H9 (cell line): ENCODE data around the gene HSPA12A. TPM values are rescaled to one million over a fixed set of nuclear protein-coding genes. Genes with fewer than 3 reads are reported as not detected.
A peak's percentile ranks its signal among the peaks of the same experiment; 100 is the strongest.

Experiments used
- DNase-seq: peaks from one replicate; pipeline ENCODE4 v3.0.0-alpha.2; 2017
- H2AFZ ChIP-seq: one replicate; pipeline ENCODE4 v1.6.1; 2013; ENCODE audit warnings: mild to moderate bottlenecking, low read length, control low read depth, moderate library complexity
- H2AK5ac ChIP-seq: 2 replicates; pipeline ENCODE4 v1.6.1; 2013; ENCODE audit warnings: low read length, control low read depth, mixed read lengths; ENCODE audit not compliant: insufficient read length
- H2BK120ac ChIP-seq: one replicate; pipeline ENCODE4 v1.6.1; 2013; ENCODE audit warnings: low read depth, mild to moderate bottlenecking, low read length, control low read depth, inconsistent platforms; ENCODE audit not compliant: poor library complexity, severe bottlenecking
- H2BK12ac ChIP-seq: 2 replicates; pipeline ENCODE4 v1.6.1; 2013; ENCODE audit warnings: low read length, control low read depth, mixed read lengths, low read depth; ENCODE audit not compliant: insufficient read length
- H2BK15ac ChIP-seq: 2 replicates; pipeline ENCODE4 v1.6.1; 2013; ENCODE audit warnings: low read depth, low read length, control low read depth
- H2BK20ac ChIP-seq: one replicate; pipeline ENCODE4 v1.6.1; 2013; ENCODE audit warnings: low read depth, mild to moderate bottlenecking, low read length, control low read depth, inconsistent platforms; ENCODE audit not compliant: poor library complexity, severe bottlenecking
- H2BK5ac ChIP-seq: 2 replicates; pipeline ENCODE4 v1.6.1; 2013; ENCODE audit warnings: low read length, control low read depth, mixed read lengths; ENCODE audit not compliant: insufficient read length
- H3K14ac ChIP-seq: 2 replicates; pipeline ENCODE4 v1.6.1; 2013; ENCODE audit warnings: low read length, control low read depth; ENCODE audit not compliant: insufficient read depth
- H3K18ac ChIP-seq: 2 replicates; pipeline ENCODE4 v1.6.1; 2013; ENCODE audit warnings: low read depth, mild to moderate bottlenecking, mixed read lengths, low read length, control low read depth; ENCODE audit not compliant: insufficient read length
- H3K23ac ChIP-seq: 2 replicates; pipeline ENCODE4 v1.6.1; 2013; ENCODE audit warnings: low read length, control low read depth, mixed read lengths, low read depth; ENCODE audit not compliant: insufficient read length
- H3K23me2 ChIP-seq: 2 replicates; pipeline ENCODE4 v1.6.1; 2013; ENCODE audit warnings: low read depth, mild to moderate bottlenecking, mixed read lengths, low read length, control low read depth; ENCODE audit not compliant: insufficient read length, poor library complexity, severe bottlenecking
- H3K27ac ChIP-seq: 2 replicates; pipeline ENCODE4 v1.5.1; 2013; ENCODE audit warnings: low read length, control low read depth, mixed read lengths, low read depth; ENCODE audit not compliant: insufficient read length
- H3K27me3 ChIP-seq: 2 replicates; pipeline ENCODE4 v1.6.1; 2013; ENCODE audit warnings: low read length, control low read depth, inconsistent platforms; ENCODE audit not compliant: insufficient read depth
- H3K4ac ChIP-seq: 2 replicates; pipeline ENCODE4 v1.6.1; 2013; ENCODE audit warnings: low read depth, mild to moderate bottlenecking, control low read depth, inconsistent platforms, low read length, moderate library complexity
- H3K4me1 ChIP-seq: 2 replicates; pipeline ENCODE4 v1.6.1; 2013; ENCODE audit warnings: low read length, control low read depth, inconsistent platforms; ENCODE audit not compliant: insufficient read depth
- H3K4me2 ChIP-seq: 2 replicates; pipeline ENCODE4 v1.6.1; 2013; ENCODE audit warnings: low read length, control low read depth, mixed read lengths; ENCODE audit not compliant: insufficient read length, insufficient read depth
- H3K56ac ChIP-seq: 2 replicates; pipeline ENCODE4 v1.6.1; 2013; ENCODE audit warnings: low read depth, mild to moderate bottlenecking, mixed read lengths, low read length, control low read depth; ENCODE audit not compliant: insufficient read length
- H3K79me1 ChIP-seq: 2 replicates; pipeline ENCODE4 v1.6.1; 2013; ENCODE audit warnings: low read depth, mild to moderate bottlenecking, moderate library complexity, low read length, control low read depth, inconsistent platforms; ENCODE audit not compliant: insufficient read depth, poor library complexity, severe bottlenecking
- H3K79me2 ChIP-seq: 2 replicates; pipeline ENCODE4 v1.6.1; 2013; ENCODE audit warnings: low read length, control low read depth, inconsistent platforms; ENCODE audit not compliant: insufficient read depth
- H3K9ac ChIP-seq: 2 replicates; pipeline ENCODE4 v1.6.1; 2013; ENCODE audit warnings: low read length, control low read depth, mixed read lengths; ENCODE audit not compliant: insufficient read length; ENCODE audit errors: extremely low read depth
- H3K9me3 ChIP-seq: one replicate; pipeline ENCODE4 v1.6.1; 2013; ENCODE audit warnings: low read depth, low read length, inconsistent platforms; ENCODE audit not compliant: control insufficient read depth
- H3T11ph ChIP-seq: one replicate; pipeline ENCODE4 v1.6.1; 2013; ENCODE audit warnings: mild to moderate bottlenecking, low read length, control low read depth, inconsistent platforms
- H4K20me1 ChIP-seq: one replicate; pipeline ENCODE4 v1.6.1; 2013; ENCODE audit not compliant: control insufficient read depth, insufficient read length, insufficient read depth
- H4K5ac ChIP-seq: 2 replicates; pipeline ENCODE4 v1.6.1; 2013; ENCODE audit warnings: low read depth, mild to moderate bottlenecking, mixed read lengths, low read length, control low read depth; ENCODE audit not compliant: insufficient read length
- H4K8ac ChIP-seq: replicated peaks from 2 replicates; pipeline ENCODE4 v1.6.1; 2013; ENCODE audit warnings: low read length, control low read depth, mixed read lengths, low read depth; ENCODE audit not compliant: insufficient read length
- H4K91ac ChIP-seq: 2 replicates; pipeline ENCODE4 v1.6.1; 2013; ENCODE audit warnings: low read depth, mild to moderate bottlenecking, moderate library complexity, mixed read lengths, low read length, control low read depth; ENCODE audit not compliant: insufficient read length
- H3K27ac Mint-ChIP-seq, 3 experiments: 2 replicates in 2 of 3; 3 replicates in 1 of 3; pipeline ENCODE4 v1.8.0; 2020 to 2021; ENCODE audit warnings: mixed read lengths in 3 of 3, mild to moderate bottlenecking in 1 of 3, moderate library complexity in 1 of 3
- H3K27me3 Mint-ChIP-seq: 2 replicates; pipeline ENCODE4 v1.8.0; 2021; ENCODE audit warnings: low read depth, mild to moderate bottlenecking, moderate library complexity, mixed read lengths
- H3K36me3 Mint-ChIP-seq, 3 experiments: 2 replicates in 2 of 3; 3 replicates in 1 of 3; pipeline ENCODE4 v1.8.0; 2020 to 2021; ENCODE audit warnings: low read depth in 3 of 3, mixed read lengths in 3 of 3; ENCODE audit not compliant: insufficient read depth in 1 of 3
- H3K4me1 Mint-ChIP-seq, 2 experiments: 2 replicates each; pipeline ENCODE4 v1.8.0; 2020; ENCODE audit warnings: mixed read lengths in 2 of 2
- H3K4me3 Mint-ChIP-seq, 2 experiments: 2 replicates in 1 of 2; 3 replicates in 1 of 2; pipeline ENCODE4 v1.8.0; 2020 to 2021; ENCODE audit warnings: mild to moderate bottlenecking in 2 of 2, mixed read lengths in 2 of 2, moderate library complexity in 1 of 2
- H3K9me3 Mint-ChIP-seq, 2 experiments: 2 replicates in 1 of 2; 3 replicates in 1 of 2; pipeline ENCODE4 v1.8.0; 2020; ENCODE audit warnings: mild to moderate bottlenecking in 2 of 2, mixed read lengths in 2 of 2, moderate library complexity in 1 of 2
- CTCF ChIP-seq: fragments of 200-600 bp; sonication (generic); conservative IDR thresholded peaks from 3 replicates; pipeline ENCODE4 v1.8.0; 2021; ENCODE audit warnings: antibody characterized with exemption, mild to moderate bottlenecking
- WGBS: extraction: QIAGEN DNeasy Blood & Tissue Kit; methylation state at CpG from one replicate; pipeline ENCODE4 v1.1.7; 2013; ENCODE audit warnings: missing lambda C conversion rate, low lambda C conversion rate, mixed read lengths; ENCODE audit not compliant: insufficient read length; ENCODE audit errors: extremely low coverage; 5-methylcytosine and 5-hydroxymethylcytosine counted together
- total RNA-seq: library from RNA; stranded (reverse); gene quantifications from 2 replicates; pipeline ENCODE4 v1.2.1, GENCODE V29; 2021

The HSPA12A gene
- total RNA-seq, 1 experiment from 2014 or later = 3.2 TPM

DNA sequence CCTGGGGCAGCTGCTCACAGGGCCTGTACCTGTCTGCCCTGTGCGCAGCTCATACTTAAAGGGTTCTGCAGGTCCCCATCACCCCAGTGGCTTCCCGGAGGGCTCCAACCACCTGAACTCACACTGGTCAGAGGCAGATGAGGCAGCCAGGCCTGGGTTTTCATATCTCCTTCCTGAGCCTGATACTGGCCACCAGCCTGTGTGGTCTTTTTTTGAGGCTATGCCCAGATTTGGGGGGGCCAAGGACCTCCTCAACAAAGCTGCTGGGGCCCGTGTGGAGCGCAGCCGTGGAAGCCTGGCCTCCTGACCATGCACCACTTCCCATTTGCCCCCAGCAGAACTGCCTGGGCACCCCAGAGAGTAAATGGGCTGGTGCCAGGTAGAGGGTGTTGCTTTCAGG lies 95.9 kb downstream of the HSPA12A start:
- no peak for TF ChIP-seq CTCF
- H2AFZ ChIP-seq = no peak overlapping the region
- H3K27ac Mint-ChIP-seq = no peak overlapping the region
- H2AK5ac ChIP-seq = no peak overlapping the region
- H3K56ac ChIP-seq = no peak overlapping the region
- no peak overlapping the region for H4K5ac ChIP-seq
- WGBS = no CpG with 5 or more reads among the region's 5 CpGs
- no peak overlapping the region for H3T11ph ChIP-seq
- no peak overlapping the region for H2BK5ac ChIP-seq
- no peak overlapping the region for H3K9ac ChIP-seq
- peaks cover 3% of the 10 kb centered on the region for H3K27me3 Mint-ChIP-seq
- H3K79me2 ChIP-seq = no peaks in the 10 kb centered on the region
- peaks cover 9 to 11% of the 10 kb centered on the region in 2 experiments for H3K9me3 Mint-ChIP-seq
- no peaks in the 10 kb centered on the region for H3K23me2 ChIP-seq
- H4K20me1 ChIP-seq = no peaks in the 10 kb centered on the region
- H2BK15ac ChIP-seq = no peak overlapping the region
- no peaks in the 10 kb centered on the region for H3K4me1 ChIP-seq
- no peaks in the 10 kb centered on the region for H3K36me3 Mint-ChIP-seq
- no peak overlapping the region for H3K4ac ChIP-seq
- H3K4me3 Mint-ChIP-seq = no peak overlapping the region
- no peaks in the 10 kb centered on the region for H3K9me3 ChIP-seq
- H4K8ac ChIP-seq = no peak overlapping the region
- H2BK12ac ChIP-seq = no peak overlapping the region
- H2BK120ac ChIP-seq = no peak overlapping the region
- H3K79me1 ChIP-seq = no peaks in the 10 kb centered on the region
- no peak overlapping the region for H3K4me2 ChIP-seq
- H3K18ac ChIP-seq = no peak overlapping the region
- no peak overlapping the region for H3K23ac ChIP-seq
- H3K4me1 Mint-ChIP-seq = peaks cover 7 to 11% of the 10 kb centered on the region in 2 experiments; a peak in 3 of 4 replicates
- no peaks in the 10 kb centered on the region for H3K27me3 ChIP-seq
- no peak overlapping the region for H3K27ac ChIP-seq
- no peak overlapping the region for H2BK20ac ChIP-seq
- DNase-seq = peak; percentile 7
- H3K14ac ChIP-seq = no peak overlapping the region
- no peak overlapping the region for H4K91ac ChIP-seq
